Prostate gland (tissue), 2 donors: ENCODE measurements around the gene CC2D2B. TPM values are rescaled to one million over a fixed set of nuclear protein-coding genes. Genes with fewer than 3 reads are reported as not detected.
A peak's percentile ranks its signal among the peaks of the same experiment; 100 is the strongest.

Experiments
- DNase-seq: peaks from one replicate; pipeline ENCODE4 v3.0.0-alpha.2; 2019; ENCODE audit warnings: low spot score
- H3K27ac ChIP-seq, 2 donors: fragments of 200-600 bp; sonication (generic); 2 replicates each; pipeline ENCODE4 v1.5.1; 2017 to 2019
- H3K27me3 ChIP-seq: fragments of 200-600 bp; sonication (generic); replicated peaks from 2 replicates; pipeline ENCODE4 v1.5.1; 2019; ENCODE audit not compliant: insufficient read depth
- H3K36me3 ChIP-seq, 2 donors: fragments of 200-600 bp; sonication (generic); 1 replicate in 1 of 2; 2 replicates in 1 of 2; pipeline versions ENCODE4 v1.5.1 to v1.8.1; 2017 to 2019
- H3K4me1 ChIP-seq: fragments of 200-600 bp; sonication (generic); replicated peaks from 2 replicates; pipeline ENCODE4 v1.5.1; 2019
- H3K4me3 ChIP-seq, 2 donors: fragments of 200-600 bp; sonication (generic); 2 replicates each; pipeline ENCODE4 v1.5.1; 2017 to 2019
- H3K9me3 ChIP-seq: fragments of 200-600 bp; sonication (generic); 2 replicates; pipeline ENCODE4 v1.5.1; 2017
- POLR2A ChIP-seq: fragments of 450-650 bp; IDR thresholded peaks from one replicate; pipeline ENCODE4 v1.6.1; 2016; ENCODE audit warnings: antibody characterized with exemption, mild to moderate bottlenecking
- POLR2AphosphoS5 ChIP-seq: sonication (generic); formaldehyde crosslinking; IDR thresholded peaks from one replicate; pipeline ENCODE4 v1.6.1; 2017; ENCODE audit warnings: antibody characterized with exemption
- WGBS: methylation state at CpG from one replicate; pipeline ENCODE4 v1.1.5; 2018; 5-methylcytosine and 5-hydroxymethylcytosine counted together
- intact Hi-C: fragments of 100-400 bp; cut with DNase I; formaldehyde crosslinking; loops from one replicate; pipeline ENCODE4 v1.14.2; 2022
- microRNA-seq: library from miRNA; unstranded; fragments of <30 nt; microRNA quantifications from one replicate; pipeline ENCODE4, GENCODE V29; 2016
- small RNA-seq, 2 donors: library from RNA; depleted of rRNA; stranded (forward); fragments of <200 nt; gene quantifications; one replicate each; pipeline ENCODE3, GENCODE V24; 2016
- total RNA-seq, 2 donors: library from RNA; depleted of rRNA; stranded (reverse); fragments of >200 nt; gene quantifications; one replicate each; pipeline ENCODE4 v1.1.0, GENCODE V29; 2016
- TF ChIP-seq, protein P1 (sequence below), 4 experiments: fragments of 200-600 bp in 2 of 4; fragments of 450-650 bp in 2 of 4; sonication (generic) in 2 of 4; IDR thresholded peaks; 1 replicate in 3 of 4; 2 replicates in 1 of 4; pipeline ENCODE4 v1.5.1; 2016 to 2019; ENCODE audit warnings: antibody characterized with exemption in 4 of 4, mild to moderate bottlenecking in 2 of 4, moderate library complexity in 2 of 4

The CC2D2B gene
- total RNA-seq, 2 donors from 2014 or later: 2.6 to 4.9 TPM

DNA sequence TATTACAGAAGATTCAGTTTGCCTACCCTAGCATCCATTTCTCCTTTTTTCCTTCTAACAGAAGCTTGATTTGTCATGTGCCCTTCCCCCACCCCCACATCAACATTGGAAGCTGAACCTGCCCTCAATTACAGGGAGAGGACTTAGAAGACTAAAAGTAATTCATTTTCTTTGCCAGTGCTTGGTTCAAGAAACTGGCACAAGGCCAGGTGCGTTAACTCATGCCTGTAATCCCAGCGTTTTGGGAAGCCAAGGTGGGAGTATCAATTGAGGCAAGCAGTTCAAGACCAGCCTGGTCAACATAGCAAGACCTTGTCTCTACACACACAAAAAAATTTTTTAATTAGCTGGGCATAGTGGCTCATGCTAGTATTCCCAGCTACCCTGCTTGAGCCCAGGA is 168.2 kb downstream of the CC2D2B start:
- no peaks in the 10 kb centered on the region for H3K36me3 ChIP-seq
- 46% methylated on average over 2 of the region's 2 CpGs for WGBS
- H3K4me1 ChIP-seq: no peaks in the 10 kb centered on the region
- H3K9me3 ChIP-seq: no peaks in the 10 kb centered on the region
- H3K27me3 ChIP-seq: no peaks in the 10 kb centered on the region
- H3K4me3 ChIP-seq: no peak overlapping the region
- DNase-seq: no peak
- no peak overlapping the region for H3K27ac ChIP-seq
- TF ChIP-seq, protein P1, sequence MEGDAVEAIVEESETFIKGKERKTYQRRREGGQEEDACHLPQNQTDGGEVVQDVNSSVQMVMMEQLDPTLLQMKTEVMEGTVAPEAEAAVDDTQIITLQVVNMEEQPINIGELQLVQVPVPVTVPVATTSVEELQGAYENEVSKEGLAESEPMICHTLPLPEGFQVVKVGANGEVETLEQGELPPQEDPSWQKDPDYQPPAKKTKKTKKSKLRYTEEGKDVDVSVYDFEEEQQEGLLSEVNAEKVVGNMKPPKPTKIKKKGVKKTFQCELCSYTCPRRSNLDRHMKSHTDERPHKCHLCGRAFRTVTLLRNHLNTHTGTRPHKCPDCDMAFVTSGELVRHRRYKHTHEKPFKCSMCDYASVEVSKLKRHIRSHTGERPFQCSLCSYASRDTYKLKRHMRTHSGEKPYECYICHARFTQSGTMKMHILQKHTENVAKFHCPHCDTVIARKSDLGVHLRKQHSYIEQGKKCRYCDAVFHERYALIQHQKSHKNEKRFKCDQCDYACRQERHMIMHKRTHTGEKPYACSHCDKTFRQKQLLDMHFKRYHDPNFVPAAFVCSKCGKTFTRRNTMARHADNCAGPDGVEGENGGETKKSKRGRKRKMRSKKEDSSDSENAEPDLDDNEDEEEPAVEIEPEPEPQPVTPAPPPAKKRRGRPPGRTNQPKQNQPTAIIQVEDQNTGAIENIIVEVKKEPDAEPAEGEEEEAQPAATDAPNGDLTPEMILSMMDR (IDR thresholded peaks at IDR 0.05): no peak
- no peak for TF ChIP-seq POLR2AphosphoS5
- TF ChIP-seq POLR2A: no peak
- intact Hi-C loops: no loop called here

DNA sequence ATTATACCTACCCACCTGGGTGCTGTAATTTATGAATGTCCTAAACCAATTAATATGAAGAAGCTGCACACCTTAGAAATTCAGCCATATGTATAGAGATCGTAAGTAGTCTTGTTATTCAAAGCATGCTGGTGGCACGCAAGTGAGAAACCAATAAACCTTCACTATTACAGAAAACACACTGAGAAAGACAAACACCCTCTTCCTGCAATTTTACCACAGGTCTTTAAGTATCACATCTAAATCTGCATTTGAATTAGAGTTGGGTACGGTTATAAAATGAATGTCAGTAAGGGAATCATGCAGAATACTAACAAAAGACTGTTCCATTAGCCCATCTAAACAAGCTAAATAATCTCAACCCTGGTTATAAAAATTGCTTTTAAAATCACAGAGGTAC is 169.4 kb downstream of the CC2D2B start:
- Histone ChIP-seq H3K4me3 (no peak overlapping the region), H3K27ac (no peak overlapping the region), H3K4me1 (no peaks in the 10 kb centered on the region), H3K9me3 (no peaks in the 10 kb centered on the region), H3K27me3 (no peaks in the 10 kb centered on the region), H3K36me3 (no peaks in the 10 kb centered on the region)
- 85% methylated on average over 3 of the region's 3 CpGs for WGBS
- TF ChIP-seq POLR2AphosphoS5 (no peak), POLR2A (no peak)
- TF ChIP-seq, protein P1 (IDR thresholded peaks at IDR 0.05): no peak
- DNase-seq: no peak
- intact Hi-C loops: no loop called here

GRCh38 chr10:96082153-96082552 is 174.4 kb downstream of the CC2D2B start:
- intact Hi-C loops: no loop called here
- H3K27me3 ChIP-seq: no peaks in the 10 kb centered on the region
- H3K4me1 ChIP-seq: no peaks in the 10 kb centered on the region
- H3K9me3 ChIP-seq: no peaks in the 10 kb centered on the region
- no peak overlapping the region for H3K4me3 ChIP-seq
- no peak for DNase-seq
- no peak overlapping the region for H3K27ac ChIP-seq
- TF ChIP-seq, protein P1 (IDR thresholded peaks at IDR 0.05): no peak
- TF ChIP-seq POLR2AphosphoS5: no peak
- TF ChIP-seq POLR2A: no peak
- H3K36me3 ChIP-seq: no peaks in the 10 kb centered on the region
- 93% methylated on average over 2 of the region's 2 CpGs for WGBS

Small RNA genes within 50 kb of the gene (microRNA-seq; reads per million reads assigned to microRNA genes)
- gene MIR3157: 10.4 reads per million, percentile 51 among the genes with 10 or more reads in this experiment

Small RNA genes within 50 kb of the gene (small RNA-seq; reads per million reads assigned to genes)
- gene MIR3157: 0 reads per million in 2 donors

Other genes starting within 250 kb of the CC2D2B start
- gene TCTN3, start 214.0 kb upstream of the CC2D2B start, total RNA-seq: 10 to 100 TPM; 27.7 to 44.9 TPM
- gene ENTPD1, start 151.8 kb upstream of the CC2D2B start, total RNA-seq: 1 to 10 TPM; 7.0 to 9.3 TPM
- 1 to 10 TPM; 6.3 to 7.5 TPM for gene CCNJ, start 135.6 kb downstream of the CC2D2B start, total RNA-seq
- 10 to 100 TPM; 23.0 to 42.4 TPM for gene ZNF518A, start 222.3 kb downstream of the CC2D2B start, total RNA-seq